Testis (tissue), 2 donors: ENCODE measurements around the gene CYP4F8.

ENCODE experiments used
- POLR2A ChIP-seq: fragments of 450-650 bp; IDR thresholded peaks from one replicate; pipeline ENCODE4 v1.6.1; 2017; ENCODE audit warnings: antibody characterized with exemption, mild to moderate bottlenecking, moderate library complexity
- TF ChIP-seq, protein P1 (sequence below), 3 experiments: fragments of 450-650 bp in 2 of 3; fragments of 200-600 bp in 1 of 3; sonication (generic) in 1 of 3; IDR thresholded peaks; one replicate each; pipeline ENCODE4 v1.5.1; 2016 to 2019; ENCODE audit warnings: antibody characterized with exemption in 3 of 3, mild to moderate bottlenecking in 2 of 3, moderate library complexity in 1 of 3

DNA sequence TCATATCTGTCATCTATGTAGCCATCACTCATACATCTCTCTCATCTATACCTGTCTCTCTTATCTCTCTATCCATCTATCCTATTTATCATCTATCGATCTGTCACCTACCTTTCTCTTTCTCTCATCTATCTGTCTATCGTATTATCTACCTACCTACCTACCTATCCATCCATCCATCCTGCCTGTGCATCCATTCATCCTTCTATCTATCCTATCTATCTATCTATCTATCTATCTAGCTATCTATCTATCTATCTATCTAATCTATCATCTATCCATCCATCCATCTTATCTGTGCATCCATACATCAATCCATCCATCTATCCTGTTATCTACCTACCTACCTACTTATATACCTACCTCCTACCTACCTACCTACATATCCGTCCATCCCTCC lies 44.6 kb upstream of the CYP4F8 start:
- no peak for TF ChIP-seq POLR2A
- TF ChIP-seq, protein P1, sequence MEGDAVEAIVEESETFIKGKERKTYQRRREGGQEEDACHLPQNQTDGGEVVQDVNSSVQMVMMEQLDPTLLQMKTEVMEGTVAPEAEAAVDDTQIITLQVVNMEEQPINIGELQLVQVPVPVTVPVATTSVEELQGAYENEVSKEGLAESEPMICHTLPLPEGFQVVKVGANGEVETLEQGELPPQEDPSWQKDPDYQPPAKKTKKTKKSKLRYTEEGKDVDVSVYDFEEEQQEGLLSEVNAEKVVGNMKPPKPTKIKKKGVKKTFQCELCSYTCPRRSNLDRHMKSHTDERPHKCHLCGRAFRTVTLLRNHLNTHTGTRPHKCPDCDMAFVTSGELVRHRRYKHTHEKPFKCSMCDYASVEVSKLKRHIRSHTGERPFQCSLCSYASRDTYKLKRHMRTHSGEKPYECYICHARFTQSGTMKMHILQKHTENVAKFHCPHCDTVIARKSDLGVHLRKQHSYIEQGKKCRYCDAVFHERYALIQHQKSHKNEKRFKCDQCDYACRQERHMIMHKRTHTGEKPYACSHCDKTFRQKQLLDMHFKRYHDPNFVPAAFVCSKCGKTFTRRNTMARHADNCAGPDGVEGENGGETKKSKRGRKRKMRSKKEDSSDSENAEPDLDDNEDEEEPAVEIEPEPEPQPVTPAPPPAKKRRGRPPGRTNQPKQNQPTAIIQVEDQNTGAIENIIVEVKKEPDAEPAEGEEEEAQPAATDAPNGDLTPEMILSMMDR (IDR thresholded peaks at IDR 0.05), result no peak
